C4-2B (cell line): ENCODE results near the gene SASH1.

ENCODE experiments used
- H3K27ac ChIP-seq: fragments of 450-650 bp; 2 replicates; pipeline ENCODE4 v1.5.1; 2017
- ZFX ChIP-seq: fragments of 450-650 bp; IDR thresholded peaks from 2 replicates; pipeline ENCODE4 v1.6.1; 2017
- TF ChIP-seq, protein P1 (sequence below): fragments of 450-650 bp; conservative IDR thresholded peaks from 2 replicates; pipeline ENCODE4 v1.5.1; 2017; ENCODE audit warnings: mild to moderate bottlenecking

Gene SASH1

DNA sequence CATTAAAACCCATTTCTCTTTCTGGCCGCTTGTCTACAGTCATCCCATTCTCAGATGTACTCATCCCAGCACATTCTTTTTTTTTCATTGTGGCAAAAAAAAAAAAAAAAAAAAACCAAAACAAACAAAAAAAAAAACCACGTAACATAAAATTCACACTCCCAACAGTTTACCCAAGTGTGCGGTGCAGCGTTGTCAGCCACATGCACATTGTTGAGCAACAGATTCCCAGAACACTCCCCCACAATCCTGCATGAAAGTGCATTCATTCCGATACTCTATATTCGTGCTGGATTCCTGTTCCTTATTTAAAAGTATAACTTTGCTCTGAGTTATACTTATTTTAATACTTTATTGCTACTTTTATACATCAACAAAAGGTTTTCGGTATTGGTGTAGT lies 96.0 kb downstream of the SASH1 start:
- H3K27ac ChIP-seq = no peak overlapping the region
- TF ChIP-seq, protein P1, sequence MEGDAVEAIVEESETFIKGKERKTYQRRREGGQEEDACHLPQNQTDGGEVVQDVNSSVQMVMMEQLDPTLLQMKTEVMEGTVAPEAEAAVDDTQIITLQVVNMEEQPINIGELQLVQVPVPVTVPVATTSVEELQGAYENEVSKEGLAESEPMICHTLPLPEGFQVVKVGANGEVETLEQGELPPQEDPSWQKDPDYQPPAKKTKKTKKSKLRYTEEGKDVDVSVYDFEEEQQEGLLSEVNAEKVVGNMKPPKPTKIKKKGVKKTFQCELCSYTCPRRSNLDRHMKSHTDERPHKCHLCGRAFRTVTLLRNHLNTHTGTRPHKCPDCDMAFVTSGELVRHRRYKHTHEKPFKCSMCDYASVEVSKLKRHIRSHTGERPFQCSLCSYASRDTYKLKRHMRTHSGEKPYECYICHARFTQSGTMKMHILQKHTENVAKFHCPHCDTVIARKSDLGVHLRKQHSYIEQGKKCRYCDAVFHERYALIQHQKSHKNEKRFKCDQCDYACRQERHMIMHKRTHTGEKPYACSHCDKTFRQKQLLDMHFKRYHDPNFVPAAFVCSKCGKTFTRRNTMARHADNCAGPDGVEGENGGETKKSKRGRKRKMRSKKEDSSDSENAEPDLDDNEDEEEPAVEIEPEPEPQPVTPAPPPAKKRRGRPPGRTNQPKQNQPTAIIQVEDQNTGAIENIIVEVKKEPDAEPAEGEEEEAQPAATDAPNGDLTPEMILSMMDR = no peak
- no peak for TF ChIP-seq ZFX

DNA sequence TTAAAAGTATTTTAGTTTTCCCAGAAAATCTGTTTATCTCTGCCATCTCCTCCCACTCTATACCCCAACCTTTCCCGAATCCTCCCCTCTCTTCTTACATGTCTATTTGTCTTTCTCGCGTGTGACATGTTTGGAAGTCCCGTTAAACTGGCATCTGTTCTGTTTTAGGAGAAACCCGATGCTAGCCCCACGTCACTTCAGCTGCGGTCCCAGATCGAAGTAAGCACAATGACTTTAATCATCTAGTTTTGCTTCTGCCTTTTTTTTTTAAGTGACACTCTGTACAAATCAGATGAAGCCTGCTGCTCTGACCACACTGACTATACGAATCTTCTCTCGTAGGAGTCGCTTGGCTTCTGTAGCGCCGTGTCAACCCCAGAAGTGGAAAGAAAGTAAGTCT lies 97.4 kb downstream of the SASH1 start:
- TF ChIP-seq, protein P1 = no peak
- TF ChIP-seq ZFX = no peak

DNA sequence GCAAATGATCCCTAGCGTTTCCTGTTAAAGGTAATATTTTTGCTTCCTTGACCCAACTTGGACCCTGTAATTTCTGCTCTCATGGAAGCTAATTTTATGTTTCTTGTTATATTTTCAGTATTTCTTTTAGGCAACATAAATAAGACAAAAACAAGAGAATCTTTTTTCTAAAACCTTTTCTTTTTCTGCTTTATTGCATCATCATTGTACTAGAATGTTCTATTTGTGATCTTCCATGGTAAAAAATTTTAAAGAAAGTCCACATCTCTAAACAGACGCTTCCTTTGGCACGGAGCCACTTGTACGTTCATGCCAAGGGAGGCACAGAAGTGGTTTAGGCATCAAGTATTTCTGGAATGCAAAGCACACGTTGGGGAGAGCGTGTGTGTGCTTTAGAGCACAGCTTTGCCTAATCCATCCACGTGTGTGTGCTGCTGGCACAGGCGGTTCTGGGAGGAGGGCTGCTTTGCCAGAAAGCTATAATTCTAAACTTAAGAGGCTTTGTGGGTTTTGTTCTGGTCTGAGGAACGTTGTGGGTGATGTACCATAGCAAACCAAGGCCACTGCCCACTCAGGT lies 98.3 kb downstream of the SASH1 start:
- TF ChIP-seq, protein P1 = no peak
- no peak for TF ChIP-seq ZFX
- H3K27ac ChIP-seq = peak overlapping the region; percentile 73

More for the DNA sequence above, 97.4 kb downstream of the SASH1 start:
- H3K27ac ChIP-seq = no peak overlapping the region

DNA sequence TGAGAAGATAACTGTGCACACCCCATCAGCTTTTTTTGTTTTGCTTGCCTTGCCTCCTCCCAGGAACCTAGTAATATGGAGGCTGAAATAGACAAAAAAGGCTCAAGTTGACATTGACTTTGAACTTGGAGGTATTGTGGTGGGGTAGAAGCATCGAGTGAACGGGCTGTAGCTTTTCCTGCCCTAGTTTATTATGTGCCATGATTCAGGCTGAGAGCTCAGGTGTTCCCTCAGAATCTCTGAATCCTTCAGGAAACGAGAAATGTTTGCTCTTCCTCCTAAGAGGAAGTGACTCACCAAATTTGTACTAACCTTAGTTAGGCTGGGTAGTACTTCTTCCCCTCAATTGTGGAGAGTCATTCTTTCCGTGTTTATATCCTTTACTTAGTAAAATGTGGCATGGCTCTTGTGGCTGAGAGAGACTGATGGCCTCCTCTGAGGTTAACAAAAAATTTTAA lies 98.8 kb downstream of the SASH1 start:
- H3K27ac ChIP-seq = peak overlapping the region; percentile 73
- no peak for TF ChIP-seq ZFX
- TF ChIP-seq, protein P1 = no peak

DNA sequence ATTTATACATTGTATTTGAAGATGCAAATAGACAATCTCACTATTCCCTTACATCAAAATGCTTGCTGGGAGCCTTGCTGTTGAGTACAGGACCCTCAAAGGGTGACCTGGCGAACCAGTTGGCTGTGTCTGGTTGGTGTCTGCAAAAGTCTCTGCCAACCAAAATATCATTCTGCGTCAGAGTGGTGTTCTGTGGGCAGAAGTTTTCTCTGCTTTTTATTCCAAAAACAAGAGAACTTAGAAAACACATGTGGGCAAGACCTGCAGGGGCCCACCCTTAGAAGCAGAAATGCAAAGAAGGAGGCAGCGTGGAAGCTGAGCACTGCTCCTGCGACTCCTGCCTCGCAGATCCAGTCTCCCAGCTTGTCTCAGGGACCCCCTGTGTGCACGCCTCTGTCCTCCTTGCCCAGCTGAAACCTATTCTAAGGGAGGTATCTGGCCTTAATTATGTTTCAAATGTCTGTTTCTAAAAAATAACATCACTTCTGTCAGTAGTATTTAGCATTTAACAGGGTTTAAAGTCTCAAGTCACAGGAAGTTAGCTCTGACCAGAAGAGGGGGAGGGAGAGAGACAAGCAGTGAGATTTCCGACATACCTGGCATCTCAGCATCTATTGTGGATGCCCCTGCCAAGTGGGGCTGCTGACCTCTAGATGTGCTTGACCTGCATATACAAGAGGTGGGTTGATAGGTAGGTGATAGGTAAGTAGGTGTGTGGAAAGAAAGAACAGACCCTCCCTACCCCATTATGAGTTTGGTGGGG lies 101.3 kb downstream of the SASH1 start:
- no peak overlapping the region for H3K27ac ChIP-seq
- TF ChIP-seq, protein P1 = no peak
- no peak for TF ChIP-seq ZFX

DNA sequence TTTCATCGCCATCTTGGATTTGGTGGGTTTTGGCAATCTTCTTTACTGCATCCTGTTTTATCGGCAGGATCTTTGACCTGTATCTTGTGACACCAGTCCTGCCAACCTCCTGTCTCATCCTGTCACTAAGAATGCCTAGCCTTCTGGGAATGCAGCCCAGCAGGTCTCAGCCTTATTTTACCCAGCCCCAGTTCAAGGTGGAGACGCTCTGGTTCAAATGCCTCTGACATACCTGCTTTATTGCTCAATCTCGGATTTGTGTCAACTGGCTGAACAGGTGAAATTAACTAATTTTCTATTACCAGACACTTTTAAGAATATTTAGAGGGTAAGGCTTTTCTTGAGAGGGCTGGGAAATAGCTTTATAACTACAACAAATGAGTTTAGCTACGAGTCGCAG lies 102.5 kb downstream of the SASH1 start:
- no peak overlapping the region for H3K27ac ChIP-seq
- TF ChIP-seq, protein P1 = no peak
- TF ChIP-seq ZFX = no peak

DNA sequence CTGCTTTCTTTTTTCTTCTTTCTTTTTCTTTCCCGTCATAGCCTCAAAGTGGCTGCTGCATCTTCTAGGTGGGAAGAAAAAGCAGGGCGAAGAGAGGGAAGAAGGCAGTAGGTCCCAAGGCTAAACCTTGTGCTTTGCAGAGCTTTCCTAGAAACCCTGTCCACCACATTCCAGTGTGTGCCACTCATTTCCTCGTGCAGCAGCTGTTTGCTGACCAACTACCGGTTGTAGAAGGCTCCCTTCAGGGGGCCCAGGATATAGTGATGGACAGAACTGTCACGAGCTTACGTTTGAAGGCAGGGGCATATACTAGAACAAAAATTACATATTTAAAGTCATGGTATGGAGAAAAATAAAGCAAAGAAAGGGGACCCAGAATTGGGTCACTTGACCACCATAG lies 103.0 kb downstream of the SASH1 start:
- no peak overlapping the region for H3K27ac ChIP-seq
- TF ChIP-seq, protein P1 = no peak
- TF ChIP-seq ZFX = no peak
